SK-N-SH (cell line): ENCODE data around the gene TSNAXIP1. TPM values are rescaled to one million over a fixed set of nuclear protein-coding genes. Genes with fewer than 3 reads are reported as not detected.
A peak's percentile ranks its signal among the peaks of the same experiment; 100 is the strongest.

ENCODE experiments used
- CTCF ChIA-PET: fragments of 300-600, 350-600 bp; formaldehyde crosslinking; extraction: SDS; loops from one replicate; lab custom pipeline; 2021; lab: Yijun Ruan, JAX
- POLR2A ChIA-PET: fragments of 350-600 bp; sonication (Branson Sonifier 250); formaldehyde crosslinking; extraction: SDS; loops from one replicate; lab custom pipeline; 2020; ENCODE audit warnings: antibody characterized with exemption, inconsistent platforms; lab: Yijun Ruan, JAX
- DNase-seq: peaks from one replicate; pipeline ENCODE4 v3.0.0; 2012
- H2AFZ ChIP-seq: fragments of 200-600 bp; sonication (generic); 2 replicates; pipeline ENCODE4 v1.8.1; 2016; ENCODE audit warnings: antibody characterized with exemption, mild to moderate bottlenecking, low read depth
- H3F3A ChIP-seq: fragments of 200-600 bp; sonication (generic); replicated peaks from 2 replicates; pipeline ENCODE3; 2016; ENCODE audit warnings: antibody characterized with exemption, mild to moderate bottlenecking; ENCODE audit not compliant: insufficient read depth
- H3K27ac ChIP-seq, 2 experiments: fragments of 200-500 bp in 1 of 2; fragments of 200-600 bp in 1 of 2; sonication (Bioruptor generic) in 1 of 2; sonication (generic), shearing (Covaris generic) in 1 of 2; 2 replicates each; pipeline versions ENCODE4 v1.5.1 to v1.6.1; 2014 to 2016; ENCODE audit warnings: low read depth in 2 of 2, inconsistent platforms in 1 of 2, low read length in 1 of 2, mild to moderate bottlenecking in 1 of 2, mixed read lengths in 1 of 2
- H3K27me3 ChIP-seq: fragments of 200-600 bp; sonication (generic), shearing (Covaris generic); 2 replicates; pipeline ENCODE4 v1.6.1; 2016; ENCODE audit warnings: mixed run types; ENCODE audit not compliant: insufficient read depth
- H3K36me3 ChIP-seq, 2 experiments: fragments of 200-500 bp in 1 of 2; fragments of 200-600 bp in 1 of 2; sonication (Bioruptor generic) in 1 of 2; sonication (generic) in 1 of 2; replicated peaks in 1 of 2; 2 replicates each; pipeline versions ENCODE3 to v1.5.1; 2014 to 2016; ENCODE audit warnings: low read length in 1 of 2, mild to moderate bottlenecking in 1 of 2; ENCODE audit not compliant: insufficient read depth in 2 of 2, control insufficient read depth in 1 of 2
- H3K4me1 ChIP-seq, 2 experiments: fragments of 200-500 bp in 1 of 2; fragments of 200-600 bp in 1 of 2; sonication (Bioruptor generic) in 1 of 2; sonication (generic), shearing (Covaris generic) in 1 of 2; 2 replicates each; pipeline versions ENCODE4 v1.5.1 to v1.6.1; 2014 to 2016; ENCODE audit warnings: low read depth in 1 of 2, low read length in 1 of 2, mixed run types in 1 of 2; ENCODE audit not compliant: insufficient read depth in 2 of 2, control insufficient read depth in 1 of 2
- H3K4me2 ChIP-seq: fragments of 200-600 bp; sonication (generic), shearing (Covaris generic); 2 replicates; pipeline ENCODE4 v1.6.1; 2017; ENCODE audit warnings: mixed run types
- H3K4me3 ChIP-seq, 2 experiments: fragments of 200-500 bp in 1 of 2; fragments of 200-600 bp in 1 of 2; sonication (Bioruptor generic) in 1 of 2; sonication (generic), shearing (Covaris generic) in 1 of 2; 2 replicates each; pipeline versions ENCODE4 v1.5.1 to v1.8.1; 2014 to 2016; ENCODE audit warnings: low read depth in 2 of 2, inconsistent platforms in 1 of 2, low read length in 1 of 2, mild to moderate bottlenecking in 1 of 2, mixed read lengths in 1 of 2, moderate library complexity in 1 of 2
- H3K79me2 ChIP-seq: fragments of 200-600 bp; sonication (generic); 2 replicates; pipeline ENCODE4 v1.8.1; 2017; ENCODE audit warnings: mild to moderate bottlenecking; ENCODE audit not compliant: insufficient read depth
- H3K9ac ChIP-seq: fragments of 200-600 bp; sonication (generic); 2 replicates; pipeline ENCODE4 v1.6.1; 2017; ENCODE audit warnings: mixed run types
- H3K9me2 ChIP-seq: fragments of 200-600 bp; sonication (generic); 2 replicates; pipeline ENCODE4 v1.6.1; 2017; ENCODE audit warnings: mixed run types
- H3K9me3 ChIP-seq: fragments of 200-600 bp; sonication (generic); 2 replicates; pipeline ENCODE4 v1.6.1; 2017; ENCODE audit warnings: mixed run types, mild to moderate bottlenecking, moderate library complexity
- H4K20me1 ChIP-seq: fragments of 200-600 bp; sonication (generic); 2 replicates; pipeline ENCODE4 v1.6.1; 2017; ENCODE audit warnings: mild to moderate bottlenecking, mixed run types; ENCODE audit not compliant: insufficient read depth
- CTCF ChIP-seq: fragments of 200-600 bp; sonication (generic); IDR thresholded peaks from 2 replicates; pipeline ENCODE4 v1.6.1; 2017; ENCODE audit warnings: antibody characterized with exemption, mild to moderate bottlenecking, moderate library complexity
- EP300 ChIP-seq, 2 experiments: IDR thresholded peaks; 2 replicates each; pipeline versions ENCODE4 v1.4.0 to v1.6.1; 2012; ENCODE audit warnings: borderline replicate concordance in 1 of 2, low read depth in 1 of 2, low read length in 1 of 2
- FOSL2 ChIP-seq: IDR thresholded peaks from 2 replicates; pipeline ENCODE4 v1.4.0; 2012; ENCODE audit warnings: low read depth, mild to moderate bottlenecking, moderate library complexity, borderline replicate concordance
- IRF3 ChIP-seq: fragments of 150-350 bp; IDR thresholded peaks from 2 replicates; pipeline ENCODE4 v1.6.1; 2016; ENCODE audit warnings: mild to moderate bottlenecking, low read depth, low read length
- JUND ChIP-seq: IDR thresholded peaks from 2 replicates; pipeline ENCODE4 v1.4.0; 2012
- MEF2A ChIP-seq: IDR thresholded peaks from 2 replicates; pipeline ENCODE4 v1.4.0; 2012; ENCODE audit warnings: low read depth, borderline replicate concordance
- MXI1 ChIP-seq: IDR thresholded peaks from 2 replicates; pipeline ENCODE4 v1.6.1; 2012; ENCODE audit warnings: mild to moderate bottlenecking, low read depth, low read length, improper control_type of control experiment
- NRF1 ChIP-seq: IDR thresholded peaks from 2 replicates; pipeline ENCODE4 v1.6.1; 2012; ENCODE audit warnings: low read depth, mild to moderate bottlenecking, low read length
- PBX3 ChIP-seq: IDR thresholded peaks from 2 replicates; pipeline ENCODE4; 2012
- RAD21 ChIP-seq: IDR thresholded peaks from 2 replicates; pipeline ENCODE4 v1.6.1; 2012; ENCODE audit warnings: mild to moderate bottlenecking, low read length
- RFX5 ChIP-seq: IDR thresholded peaks from 2 replicates; pipeline ENCODE4 v1.6.1; 2012; ENCODE audit warnings: mild to moderate bottlenecking, improper control_type of control experiment, low read length
- TEAD4 ChIP-seq: IDR thresholded peaks from 2 replicates; pipeline ENCODE4 v1.4.0; 2012; ENCODE audit warnings: mild to moderate bottlenecking, borderline replicate concordance; ENCODE audit not compliant: insufficient read depth
- USF1 ChIP-seq: IDR thresholded peaks from 2 replicates; pipeline ENCODE4 v1.4.0; 2012; ENCODE audit warnings: low read depth, borderline replicate concordance
- WGBS: methylation state at CpG from one replicate; pipeline ENCODE4 v1.1.6; 2017; ENCODE audit warnings: low lambda C conversion rate; 5-methylcytosine and 5-hydroxymethylcytosine counted together
- polyA plus RNA-seq, 3 experiments: library from polyadenylated mRNA; depleted of rRNA; stranded (reverse); fragments of >200 nt; gene quantifications; 2 replicates each; pipeline ENCODE4 v1.2.3, GENCODE V29; 2012

Gene TSNAXIP1
- polyA plus RNA-seq, 1 of the 3 experiments (the other 2 are of a cell fraction): 4.4 TPM

GRCh38 chr16:67804853-67805542 is 1.7 kb upstream of the TSNAXIP1 start (continued):
- no peak for TF ChIP-seq CTCF
- TF ChIP-seq IRF3: no peak

- Histone ChIP-seq H3K4me1 (peaks cover under 1 to 11% of the 10 kb centered on the region in 2 experiments; a peak in 1 of 4 replicates), H3K27me3 (no peaks in the 10 kb centered on the region), H3K79me2 (peaks cover 50% of the 10 kb centered on the region), H3K27ac (peak overlapping the region; percentile 34 to 53; a peak in 3 of 4 replicates), H3F3A (no peaks in the 10 kb centered on the region), H3K4me2 (peak overlapping the region; percentile 95), H3K36me3 (peaks cover 8% of the 10 kb centered on the region in 2 experiments), H2AFZ (peak overlapping the region; percentile 71), H3K4me3 (peak overlapping the region; percentile 78 to 83), H3K9me3 (no peaks in the 10 kb centered on the region), H3K9me2 (no peaks in the 10 kb centered on the region), H4K20me1 (no peaks in the 10 kb centered on the region; the same call in 1 of the 2 replicates), H3K9ac (peak overlapping the region; percentile 86)
- WGBS: 4% methylated on average over 8 of the region's 26 CpGs
- ChIA-PET POLR2A (interaction anchor here (0.7 to 1.4 kb wide), 8 partner anchors 8 to 154 kb away, joined by 3 to 6 read pairs (median 4); partner anchors contain the start of gene ACD), CTCF (interaction anchor here (1.2 to 6.3 kb wide), 7 partner anchors 10 to 285 kb away, joined by 4 to 42 read pairs (median 7); partner anchors contain the start of gene RIPOR1)
- no peak for TF ChIP-seq RFX5
- TF ChIP-seq USF1: no peak
- 0 out of 2 replicates have a peak, but pooled peaks have one; percentile 18 for TF ChIP-seq MXI1
- 0 out of 4 replicates have a peak, but pooled peaks of 1 of the 2 experiments have one; percentile 4 for TF ChIP-seq EP300 (IDR thresholded peaks at IDR 0.05; ENCODE audit: borderline replicate concordance in 1 of 2, low read depth in 1 of 2, low read length in 1 of 2)
- TF ChIP-seq MEF2A: no peak
- no peak for TF ChIP-seq FOSL2
- TF ChIP-seq RAD21: no peak
- TF ChIP-seq CTCF: no peak
- no peak for TF ChIP-seq JUND
- no peak for TF ChIP-seq PBX3
- no peak for TF ChIP-seq TEAD4
- no peak for TF ChIP-seq NRF1
- DNase-seq: no peak
Measured at GRCh38 chr16:67805718-67806427, 816 bp upstream of the TSNAXIP1 start.
